Measurements from ENCODE around the gene DST. TPM values are rescaled to one million over a fixed set of nuclear protein-coding genes. Genes with fewer than 3 reads are reported as not detected.
"Not testable (repeated sequence)": the region's sequence is repeated elsewhere in the genome, so short reads cannot be mapped to it uniquely, and the experiment has no call there.

DST gene
- total and polyA plus RNA-seq, 7 donors, result 58.3 to 341 (median 109) TPM

DNA sequence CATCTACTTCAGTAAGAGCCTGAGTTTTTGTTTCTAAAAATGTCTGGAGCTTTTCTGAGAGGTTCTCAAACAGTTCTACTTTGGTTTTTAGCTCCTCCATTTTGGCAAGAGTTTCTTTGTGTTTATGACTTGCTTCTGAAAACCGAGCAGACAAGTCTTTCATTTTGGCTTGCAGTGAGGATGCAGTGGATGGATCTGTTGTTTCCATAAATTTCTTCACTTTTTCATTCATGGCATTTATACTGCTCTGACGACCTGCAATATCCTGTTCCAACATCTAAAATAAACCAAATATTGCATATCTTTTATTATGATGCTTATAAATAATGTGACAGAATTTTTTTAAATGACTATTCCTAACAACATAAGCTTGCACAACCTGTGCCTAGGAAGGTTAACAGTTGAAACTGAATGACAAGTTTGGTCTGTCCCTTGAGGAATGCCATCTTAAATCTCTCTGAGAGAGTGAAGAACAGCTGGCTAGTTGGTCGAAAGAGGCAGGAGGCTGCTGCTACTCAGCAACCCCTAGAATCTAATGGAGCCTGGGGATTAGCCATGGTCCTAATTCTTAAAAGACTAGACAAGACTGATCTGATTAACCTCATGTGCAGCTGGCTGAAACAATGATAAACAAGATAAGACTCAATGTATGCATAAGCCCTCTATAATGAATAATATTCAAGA lies 69.8 kb downstream of the DST start:
- Histone ChIP-seq H3K36me3 (ENCODE audit: insufficient read depth in 1 of 2, low read depth in 1 of 2) (peaks cover 3 to 96% of the 10 kb centered on the region in 2 donors), H3K4me1 (no peaks in the 10 kb centered on the region), H3K27ac (no peak overlapping the region), H3K27me3 (ENCODE audit: insufficient read depth in 3 of 3, low read length in 2 of 3) (no peaks in the 10 kb centered on the region), H3K9me3 (no peaks in the 10 kb centered on the region), H3K4me3 (no peak overlapping the region)
- intact Hi-C loops (cut with DNase I), result loop anchor here in 1 of 2 donors (5.0 kb wide), 1 partner anchor 211 kb away; no protein-coding TSS in a partner anchor
- TF ChIP-seq, protein P1, sequence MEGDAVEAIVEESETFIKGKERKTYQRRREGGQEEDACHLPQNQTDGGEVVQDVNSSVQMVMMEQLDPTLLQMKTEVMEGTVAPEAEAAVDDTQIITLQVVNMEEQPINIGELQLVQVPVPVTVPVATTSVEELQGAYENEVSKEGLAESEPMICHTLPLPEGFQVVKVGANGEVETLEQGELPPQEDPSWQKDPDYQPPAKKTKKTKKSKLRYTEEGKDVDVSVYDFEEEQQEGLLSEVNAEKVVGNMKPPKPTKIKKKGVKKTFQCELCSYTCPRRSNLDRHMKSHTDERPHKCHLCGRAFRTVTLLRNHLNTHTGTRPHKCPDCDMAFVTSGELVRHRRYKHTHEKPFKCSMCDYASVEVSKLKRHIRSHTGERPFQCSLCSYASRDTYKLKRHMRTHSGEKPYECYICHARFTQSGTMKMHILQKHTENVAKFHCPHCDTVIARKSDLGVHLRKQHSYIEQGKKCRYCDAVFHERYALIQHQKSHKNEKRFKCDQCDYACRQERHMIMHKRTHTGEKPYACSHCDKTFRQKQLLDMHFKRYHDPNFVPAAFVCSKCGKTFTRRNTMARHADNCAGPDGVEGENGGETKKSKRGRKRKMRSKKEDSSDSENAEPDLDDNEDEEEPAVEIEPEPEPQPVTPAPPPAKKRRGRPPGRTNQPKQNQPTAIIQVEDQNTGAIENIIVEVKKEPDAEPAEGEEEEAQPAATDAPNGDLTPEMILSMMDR (IDR thresholded peaks at IDR 0.05), result no peak
- no peak for DNase-seq
- no peak for ATAC-seq
- WGBS, 3 donors, result 29 to 48% (median 39%) methylated on average over 3 of the region's 3 CpGs

DNA sequence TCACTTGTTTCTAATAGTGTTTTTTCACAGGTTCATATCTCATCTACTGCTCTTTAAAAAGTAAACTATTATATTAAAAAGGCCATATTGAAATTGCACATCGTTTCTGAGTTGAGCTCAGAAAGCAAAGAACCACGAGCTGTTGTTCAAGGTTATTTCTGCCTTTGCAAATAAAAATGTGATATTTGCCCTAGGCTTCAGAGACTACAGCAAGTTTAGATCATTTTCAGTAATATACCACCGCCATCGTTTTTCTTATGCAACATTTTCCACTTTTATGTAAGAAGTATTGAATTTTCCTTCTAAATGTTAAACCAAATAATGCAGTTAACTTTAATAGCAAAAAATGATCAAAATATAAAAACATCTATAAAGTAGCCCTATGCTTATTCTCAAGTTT lies 71.1 kb downstream of the DST start:
- Histone ChIP-seq H3K4me1 (no peaks in the 10 kb centered on the region), H3K36me3 (ENCODE audit: insufficient read depth in 1 of 2, low read depth in 1 of 2) (peaks cover 3 to 96% of the 10 kb centered on the region in 2 donors), H3K4me3 (no peak overlapping the region), H3K9me3 (no peaks in the 10 kb centered on the region), H3K27ac (no peak overlapping the region), H3K27me3 (ENCODE audit: insufficient read depth in 3 of 3, low read length in 2 of 3) (no peaks in the 10 kb centered on the region)
- intact Hi-C loops (cut with DNase I), result loop anchor here in 1 of 2 donors (5.0 kb wide), 1 partner anchor 209 kb away; no protein-coding TSS in a partner anchor
- no peak for DNase-seq
- ATAC-seq, result no peak
- WGBS, 3 donors, result 92 to 94% (median 92%) methylated on average over 4 of the region's 4 CpGs
- TF ChIP-seq, protein P1 (IDR thresholded peaks at IDR 0.05), result no peak

DNA sequence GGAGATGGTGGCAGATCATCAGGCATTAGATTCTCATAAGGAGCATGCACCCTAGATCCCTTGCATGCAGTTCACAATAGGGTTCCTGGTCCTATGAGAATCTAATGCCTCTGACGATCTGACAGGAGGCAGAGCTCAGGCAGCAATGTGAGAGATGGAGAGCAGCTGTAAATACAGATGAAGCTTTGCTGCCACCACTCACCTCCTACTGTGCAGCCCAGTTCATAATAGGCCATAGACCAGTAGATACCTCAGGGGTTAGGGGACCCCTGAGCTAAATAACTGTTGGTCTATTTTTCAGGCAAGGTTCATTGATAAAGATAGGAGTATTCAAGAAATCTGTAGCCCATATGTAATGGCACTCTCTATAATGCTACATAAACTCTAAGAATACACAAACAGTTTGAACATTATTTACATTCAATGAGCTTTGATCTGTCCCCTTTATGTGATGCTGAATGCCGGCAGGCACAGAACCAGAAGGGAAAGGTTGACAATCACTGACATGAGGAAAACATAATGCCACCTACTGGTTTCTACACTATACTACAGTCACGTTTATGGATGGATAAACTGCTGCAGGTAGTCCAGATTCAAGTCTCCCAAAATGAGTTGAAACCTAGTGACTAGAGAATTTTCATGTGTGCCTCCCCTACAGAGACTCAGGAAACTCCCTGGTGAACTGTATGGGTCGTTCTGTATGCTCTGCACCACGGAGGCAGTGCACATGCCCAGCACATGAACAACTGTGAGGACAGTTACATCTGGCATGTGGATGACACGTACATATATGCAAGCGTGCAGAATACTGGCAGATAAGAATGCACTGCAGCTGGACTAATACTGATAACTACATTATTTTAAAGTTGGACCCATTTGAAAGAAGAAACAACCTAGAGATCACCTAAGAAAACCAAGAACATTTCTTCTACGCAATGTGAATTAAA lies 72.0 kb downstream of the DST start:
- DNase-seq (no peak), ATAC-seq (peak; percentile 36 to 73 (median 60))
- Histone ChIP-seq H3K27me3 (ENCODE audit: insufficient read depth in 3 of 3, low read length in 2 of 3) (no peaks in the 10 kb centered on the region), H3K27ac (no peak overlapping the region), H3K4me3 (no peak overlapping the region), H3K9me3 (no peaks in the 10 kb centered on the region), H3K36me3 (ENCODE audit: insufficient read depth in 1 of 2, low read depth in 1 of 2) (peaks cover 3 to 96% of the 10 kb centered on the region in 2 donors), H3K4me1 (no peaks in the 10 kb centered on the region)
- WGBS, 3 donors, result 56 to 62% (median 57%) methylated on average over 8 of the region's 8 CpGs
- intact Hi-C loops (cut with DNase I), result loop anchor here in 1 of 2 donors (5.0 kb wide), 1 partner anchor 208 kb away; no protein-coding TSS in a partner anchor
- TF ChIP-seq, protein P1 (IDR thresholded peaks at IDR 0.05), result peak; percentile 49

DNA sequence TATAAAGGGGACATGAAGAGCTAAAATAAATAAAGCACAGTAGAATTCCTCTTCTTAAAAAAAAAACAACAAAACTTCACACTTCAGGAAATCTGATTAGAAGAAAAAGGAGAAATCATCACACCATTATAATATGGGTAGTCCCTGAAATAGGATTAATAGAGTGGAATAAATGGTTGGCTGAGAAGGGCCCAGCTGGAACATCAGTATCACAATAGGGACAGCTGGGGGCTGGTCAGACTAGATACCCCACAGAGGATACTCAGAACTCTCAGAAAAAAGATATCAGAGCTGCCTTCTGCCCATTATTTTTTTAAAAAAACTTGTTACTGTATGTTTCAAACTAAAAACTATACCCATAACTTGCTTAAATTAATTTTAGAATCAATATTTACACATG lies 75.2 kb downstream of the DST start:
- no peak overlapping the region for H3K4me3 ChIP-seq
- peaks cover 0 to 91% of the 10 kb centered on the region in 2 donors for H3K36me3 ChIP-seq (ENCODE audit: insufficient read depth in 1 of 2, low read depth in 1 of 2)
- no peak overlapping the region for H3K27ac ChIP-seq
- ATAC-seq, result no peak
- no peaks in the 10 kb centered on the region for H3K4me1 ChIP-seq
- no peak for DNase-seq
- intact Hi-C loops (cut with DNase I), result no loop called here
- no peaks in the 10 kb centered on the region for H3K27me3 ChIP-seq (ENCODE audit: insufficient read depth in 3 of 3, low read length in 2 of 3)
- no peaks in the 10 kb centered on the region for H3K9me3 ChIP-seq
- TF ChIP-seq, protein P1 (IDR thresholded peaks at IDR 0.05), result no peak

DNA sequence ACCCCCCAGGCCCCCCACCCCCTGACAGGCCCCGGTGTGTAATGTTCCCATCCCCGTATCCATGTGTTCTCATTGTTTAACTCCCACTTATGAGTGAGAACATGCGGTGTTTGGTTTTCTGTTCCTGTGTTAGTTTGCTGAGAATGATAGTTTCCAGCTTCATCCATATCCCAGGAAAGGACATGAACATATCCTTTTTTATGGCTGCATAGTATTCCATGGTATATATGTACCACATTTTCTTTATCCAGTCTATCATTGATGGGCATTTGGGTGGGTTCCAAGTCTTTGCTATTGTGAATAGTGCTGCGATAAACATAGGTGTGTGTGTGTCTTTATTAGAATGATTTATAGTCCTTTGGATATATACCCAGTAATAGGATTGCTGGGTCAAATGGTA lies 80.0 kb downstream of the DST start:
- H3K4me3 ChIP-seq; intact Hi-C loops (cut with DNase I); H3K9me3 ChIP-seq; H3K27me3 ChIP-seq (ENCODE audit: insufficient read depth in 3 of 3, low read length in 2 of 3); H3K4me1 ChIP-seq; DNase-seq; H3K27ac ChIP-seq; ATAC-seq: not testable (repeated sequence)
- WGBS, 3 donors, result 97 to 98% (median 97%) methylated on average over 4 of the region's 4 CpGs
- peaks cover 0 to 80% of the 10 kb centered on the region in 2 donors for H3K36me3 ChIP-seq (ENCODE audit: insufficient read depth in 1 of 2, low read depth in 1 of 2)
